HG03565 (cell line): ENCODE data around the gene ROCK2.

Experiments used
- ATAC-seq: cut with Tn5 transposase; IDR thresholded peaks from one replicate; pipeline ENCODE4 v1.9.1; 2021; ENCODE audit warnings: mild to moderate bottlenecking, moderate library complexity; ENCODE audit not compliant: unreplicated experiment

The ROCK2 gene

DNA sequence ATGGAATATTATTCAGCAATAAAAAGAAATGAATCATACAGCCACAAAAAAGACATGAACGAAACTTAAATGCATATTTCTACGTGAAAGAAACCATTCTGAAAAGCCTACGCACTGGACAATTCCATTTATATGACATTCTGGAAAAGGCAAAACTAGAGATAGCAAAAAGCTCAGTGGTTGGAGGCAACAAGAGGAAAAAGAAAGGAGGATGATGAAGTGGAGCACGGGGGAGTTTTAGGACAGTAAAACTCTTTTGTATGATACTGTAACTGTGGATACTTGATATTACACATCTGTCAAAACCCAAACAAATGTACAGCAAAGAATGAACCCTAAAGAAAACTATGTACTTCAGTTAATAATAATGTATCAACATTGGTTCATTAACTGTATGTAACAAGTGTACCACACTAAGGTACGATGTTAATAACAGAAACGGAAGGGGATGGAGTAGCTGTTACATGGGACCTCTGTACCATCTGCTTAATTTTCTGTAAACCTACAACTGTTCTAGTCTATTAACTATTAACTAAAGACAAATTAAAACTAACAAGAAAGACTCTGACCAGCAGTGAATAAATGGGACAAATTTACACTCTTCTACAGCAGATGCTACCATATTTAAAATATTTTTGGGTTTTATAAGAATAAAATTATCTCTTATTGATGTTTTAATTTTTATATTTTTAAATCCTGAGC is 31.5 kb downstream of the ROCK2 start:
- ATAC-seq, result no peak

DNA sequence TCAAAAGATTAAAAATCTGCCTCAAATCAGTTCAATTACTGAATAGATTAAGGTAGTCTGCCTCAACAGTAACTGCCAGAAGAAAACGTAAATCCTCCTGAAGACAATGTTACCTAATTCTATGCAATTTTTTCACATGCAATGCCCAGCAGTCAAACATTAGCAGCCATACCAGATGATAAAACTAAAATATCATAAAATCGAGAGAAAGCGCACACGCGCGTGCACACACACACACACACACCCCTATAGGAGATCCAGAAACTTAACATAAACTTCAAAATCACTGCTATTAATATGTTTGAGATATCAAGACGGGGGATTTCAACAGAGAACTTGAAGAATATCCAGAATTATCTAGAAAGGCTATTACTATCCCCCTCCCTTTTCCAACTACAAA is 32.9 kb downstream of the ROCK2 start:
- no peak for ATAC-seq

DNA sequence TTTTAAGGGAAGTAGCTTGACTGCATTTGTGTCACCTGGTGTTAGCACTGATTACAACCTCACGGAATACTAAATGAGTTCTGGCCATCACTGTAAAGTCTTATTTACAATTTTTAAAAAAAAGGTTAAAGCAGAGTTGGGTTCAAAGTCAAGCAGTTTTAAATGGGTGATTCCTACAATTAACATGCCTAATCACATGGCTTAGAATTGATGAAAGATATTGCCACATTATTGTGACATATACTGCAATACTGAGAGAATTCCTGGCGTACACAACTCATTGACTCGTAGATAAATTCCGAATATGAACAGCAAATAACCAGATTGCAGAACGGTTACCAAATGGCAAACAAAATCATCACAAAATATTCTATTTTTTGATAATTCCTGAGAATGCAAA is 34.2 kb downstream of the ROCK2 start:
- no peak for ATAC-seq

DNA sequence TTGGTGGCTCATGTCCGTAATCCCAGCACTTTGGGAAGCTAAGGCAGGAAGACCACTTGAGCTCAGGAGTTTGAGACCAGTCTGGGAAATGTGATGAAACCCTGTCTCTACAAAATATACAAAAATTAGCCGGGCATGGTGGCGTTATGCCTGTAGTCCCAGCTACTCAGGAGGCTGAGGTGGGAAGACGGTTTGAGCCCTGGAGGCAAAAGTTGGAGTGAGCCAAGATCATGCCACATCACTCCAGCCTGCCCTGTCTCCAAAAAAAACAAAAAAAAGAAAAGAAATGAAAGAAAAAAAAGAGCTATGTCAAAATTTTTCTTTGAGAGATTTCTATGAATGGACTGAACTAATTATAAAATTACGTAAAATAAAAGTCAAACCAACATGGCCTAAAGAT is 34.7 kb downstream of the ROCK2 start:
- ATAC-seq, result no peak

DNA sequence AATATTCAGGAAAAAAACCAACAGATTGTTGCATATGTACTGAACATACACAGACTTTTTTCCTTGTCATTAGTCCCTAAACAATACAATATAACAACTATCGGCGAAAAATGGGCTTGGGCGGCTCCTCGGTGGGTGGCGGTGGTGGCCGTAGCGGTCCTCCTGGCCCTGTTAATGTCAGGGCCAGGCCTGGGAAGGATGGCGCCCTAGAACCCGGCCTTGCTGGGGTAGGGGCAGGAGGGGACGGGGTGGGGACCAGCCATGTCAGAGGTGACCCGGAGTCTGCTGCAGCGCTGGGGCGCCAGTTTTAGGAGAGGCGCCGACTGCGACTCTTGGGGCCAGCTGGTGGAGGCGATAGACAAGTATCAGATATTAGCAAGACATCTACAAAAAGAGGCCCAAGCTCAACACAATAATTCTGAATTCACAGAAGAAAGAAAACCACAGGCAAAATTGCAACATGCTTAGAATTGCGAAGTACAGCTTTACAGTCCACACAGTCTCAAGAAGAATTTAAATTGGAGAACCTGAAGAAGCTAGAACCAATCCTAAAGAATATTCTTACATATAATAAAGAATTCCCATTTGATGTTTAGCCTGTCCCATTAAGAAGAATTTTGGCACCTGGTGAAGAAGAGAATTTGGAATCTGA is 36.5 kb downstream of the ROCK2 start:
- ATAC-seq, result no peak

DNA sequence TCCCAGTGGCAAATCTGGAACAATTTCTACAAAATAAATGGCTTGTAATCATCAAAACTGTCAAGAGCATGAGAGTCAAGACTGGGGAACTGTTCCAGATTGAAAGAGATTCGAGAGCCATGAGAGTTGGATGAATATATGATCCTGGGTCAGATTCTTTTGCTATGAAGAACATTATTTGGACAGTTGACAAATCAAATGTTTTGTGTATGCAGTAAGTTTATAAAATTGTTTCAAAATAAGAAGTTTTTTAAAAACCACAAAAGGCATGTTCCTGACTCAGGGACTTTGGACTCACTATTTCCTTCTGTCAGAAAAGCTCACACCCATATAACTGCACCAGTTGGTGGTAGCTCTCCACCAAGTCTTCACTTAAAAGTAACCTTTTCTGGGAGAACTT is 38.5 kb downstream of the ROCK2 start:
- no peak for ATAC-seq

DNA sequence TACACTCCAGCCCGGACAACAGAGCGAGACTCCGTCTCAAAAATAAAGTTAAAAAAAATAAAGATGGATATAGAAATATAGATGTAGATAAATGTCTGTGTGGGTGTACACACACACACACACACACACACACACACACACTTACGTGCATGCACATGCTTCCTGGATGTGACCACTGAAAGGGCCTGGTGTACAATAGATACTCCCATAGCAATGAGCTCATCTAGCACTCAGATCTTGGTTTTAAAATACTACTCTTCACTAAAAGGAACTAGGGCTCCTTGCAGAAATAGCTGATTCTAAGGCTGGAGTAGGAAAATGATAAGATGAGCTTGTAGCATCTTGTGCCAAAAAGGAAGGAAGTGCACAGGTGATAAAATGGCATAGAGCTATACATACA is 39.1 kb downstream of the ROCK2 start:
- no peak for ATAC-seq

DNA sequence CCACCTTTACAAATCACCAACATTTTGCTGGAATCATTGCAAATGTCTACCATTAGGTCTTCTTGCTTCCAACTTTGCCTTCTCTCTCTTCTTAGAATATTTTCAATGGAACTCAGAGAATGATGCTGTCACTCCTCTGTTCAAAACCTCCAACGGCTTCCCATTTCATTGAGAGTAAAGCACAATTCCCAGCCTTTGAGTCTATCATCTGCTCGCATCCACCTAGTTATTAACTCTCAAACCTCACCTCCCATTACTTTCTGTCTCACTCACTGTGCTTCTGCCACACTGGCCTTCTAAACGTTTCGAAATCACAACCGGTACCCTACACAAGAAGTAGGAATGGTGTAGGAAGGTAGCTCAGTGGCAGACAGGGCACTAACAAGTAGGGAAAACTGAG is 40.0 kb downstream of the ROCK2 start:
- ATAC-seq, result no peak

DNA sequence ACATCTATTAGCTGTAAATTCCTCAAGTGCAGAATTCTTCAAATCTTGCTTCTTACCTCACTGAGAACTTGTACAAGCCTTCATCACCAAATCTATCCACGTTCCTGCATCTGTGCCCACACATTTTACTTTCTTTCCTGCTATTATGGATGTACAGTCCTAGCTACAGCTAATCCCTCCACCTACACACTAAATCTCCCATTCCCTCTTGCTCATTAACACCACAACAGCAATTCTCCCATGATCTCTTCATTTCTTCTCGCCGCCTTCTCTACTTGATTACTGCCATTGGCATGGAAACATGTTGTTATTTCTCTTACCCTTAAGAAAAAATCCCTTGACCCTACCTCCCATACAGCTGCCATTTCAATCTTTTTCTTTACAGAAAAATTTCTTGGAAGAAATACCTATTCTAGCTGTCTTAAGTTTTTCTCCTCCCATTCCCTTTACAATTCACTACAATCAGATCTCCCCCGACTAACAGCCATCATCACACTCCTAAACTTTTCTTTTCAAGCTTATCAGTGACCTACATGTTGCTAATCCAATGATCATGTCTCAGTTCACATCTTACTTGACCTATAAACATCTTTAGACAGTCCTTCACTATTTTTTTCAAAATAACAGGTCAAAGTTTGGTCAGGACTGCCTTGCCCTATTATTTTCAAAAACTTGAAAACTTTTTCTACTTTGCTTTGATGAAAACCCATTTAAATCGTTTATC is 41.0 kb downstream of the ROCK2 start:
- no peak for ATAC-seq

DNA sequence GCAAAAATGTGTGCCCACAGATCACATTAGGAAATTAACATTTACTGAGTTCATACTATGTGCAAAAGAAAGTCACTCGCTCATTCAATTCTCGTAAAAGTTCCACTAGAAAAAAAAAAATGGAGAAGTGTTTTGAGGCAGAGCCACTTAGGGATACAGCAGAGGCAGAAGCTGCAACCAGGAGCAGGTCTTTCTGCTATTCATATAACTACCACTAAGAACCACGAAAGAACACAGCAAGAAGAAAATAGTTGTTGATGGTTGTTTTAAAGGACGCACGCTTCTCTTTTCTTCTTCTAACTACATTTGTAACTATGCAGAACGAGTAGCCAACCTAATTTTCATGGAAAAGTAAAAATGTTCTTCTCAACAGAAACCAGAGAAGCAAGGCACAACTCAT is 45.0 kb downstream of the ROCK2 start:
- ATAC-seq, result no peak

DNA sequence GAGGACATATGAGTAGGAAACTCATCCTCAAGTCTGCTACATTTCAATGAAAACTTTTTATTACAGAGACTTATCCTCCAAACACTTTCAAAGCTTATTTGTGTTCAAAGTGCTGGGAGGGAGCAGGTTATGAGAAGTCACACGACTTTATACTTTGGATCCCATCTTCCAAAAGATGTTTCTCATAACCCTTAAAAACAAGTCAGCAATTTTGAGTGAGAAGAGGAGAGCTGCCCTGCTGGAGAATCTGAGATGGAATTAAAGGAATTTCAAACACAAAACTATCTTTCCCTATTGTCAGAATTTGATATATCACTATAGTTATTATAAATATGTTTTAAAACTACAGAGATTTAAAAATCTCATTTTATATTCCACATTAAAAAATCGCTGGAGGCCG is 45.8 kb downstream of the ROCK2 start:
- no peak for ATAC-seq

DNA sequence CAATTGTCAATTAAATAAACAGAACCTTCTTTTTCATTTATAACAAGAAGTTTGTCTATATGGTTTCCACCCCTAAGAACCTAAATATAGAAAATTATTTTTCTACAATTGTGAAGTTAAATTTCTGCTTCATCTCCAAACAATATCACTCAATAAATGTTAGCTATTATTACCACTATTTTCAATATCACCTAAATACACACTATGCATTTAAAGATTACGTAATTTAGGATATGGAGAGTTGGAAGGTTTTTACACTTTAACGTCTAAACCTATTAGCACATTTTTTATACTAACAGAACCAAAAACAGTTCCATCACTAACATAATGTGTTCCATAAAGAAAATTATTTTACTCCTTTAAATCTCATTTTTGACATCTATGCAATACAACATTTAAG is 48.0 kb downstream of the ROCK2 start:
- no peak for ATAC-seq

DNA sequence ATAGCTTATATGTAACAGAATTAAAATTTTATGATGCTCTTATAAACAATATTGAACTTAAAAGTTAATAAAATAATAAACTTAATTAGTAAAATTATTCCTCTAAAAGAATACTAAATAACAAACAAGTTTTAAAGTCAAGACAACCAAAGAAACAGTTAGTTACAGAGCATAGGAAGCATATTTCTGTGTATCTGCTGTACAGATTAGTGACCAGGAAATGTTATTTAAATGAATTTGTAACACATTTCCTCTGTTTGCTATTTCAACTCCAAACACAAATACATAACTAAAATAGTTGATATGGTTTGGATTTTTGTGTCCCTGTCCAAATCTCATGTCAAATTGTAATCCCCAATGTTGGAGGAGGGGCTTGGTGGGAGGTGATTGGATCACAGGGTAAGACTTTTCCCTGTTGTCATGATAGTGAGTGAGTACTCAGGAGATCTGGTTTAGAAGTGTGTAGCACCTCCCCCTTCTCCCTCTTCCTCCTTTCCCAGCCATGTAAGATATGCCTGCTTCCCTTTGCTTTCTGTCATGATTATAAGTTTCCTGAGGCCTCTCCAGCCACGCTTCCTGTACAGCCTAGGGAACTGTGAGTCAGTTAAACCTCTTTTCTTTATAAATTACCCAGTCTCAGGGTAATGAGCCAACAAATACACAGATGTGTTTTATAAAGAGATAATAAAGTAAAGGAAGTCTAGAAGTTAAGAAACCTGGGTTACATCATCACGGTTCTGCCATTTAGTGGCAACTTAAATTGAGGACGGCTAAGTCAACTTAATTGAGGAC is 51.8 kb downstream of the ROCK2 start:
- ATAC-seq, result no peak

DNA sequence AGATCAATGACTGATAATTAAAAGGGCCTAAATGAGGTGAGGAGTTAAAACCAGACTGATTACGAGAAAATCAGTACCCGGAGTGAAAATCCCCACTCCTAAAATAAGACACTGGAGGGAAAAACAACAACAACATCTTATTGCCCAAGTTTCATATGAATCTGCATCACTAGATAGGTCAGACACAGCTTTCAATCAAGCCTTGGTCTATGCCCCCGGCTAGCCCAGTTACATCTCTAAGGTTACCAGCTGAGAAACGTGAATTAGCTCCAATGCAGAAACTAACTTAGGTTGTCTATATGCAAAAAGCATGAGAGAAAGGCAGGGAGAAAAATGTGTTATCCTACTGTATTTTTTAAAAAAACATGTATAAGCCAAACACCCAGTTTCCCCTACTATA is 53.7 kb downstream of the ROCK2 start:
- ATAC-seq, result no peak

DNA sequence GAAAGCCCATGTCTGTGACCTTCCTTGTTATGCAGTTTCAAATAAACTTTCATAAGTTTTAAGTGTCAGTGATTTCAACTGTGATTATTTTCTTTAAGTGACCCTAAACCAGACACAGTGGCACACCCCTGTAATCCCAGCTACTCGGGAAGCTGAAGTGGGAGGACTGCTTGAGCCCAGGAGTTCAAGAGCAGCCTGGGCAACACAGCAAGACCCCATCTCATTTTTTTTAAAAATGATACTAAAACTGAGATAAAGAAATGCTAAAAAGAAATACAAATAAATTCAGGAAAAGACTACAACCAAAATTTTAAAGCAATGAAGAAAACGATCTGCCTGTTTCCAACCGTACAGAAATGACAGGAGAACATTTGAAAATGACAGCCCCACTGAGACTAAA is 54.2 kb downstream of the ROCK2 start:
- ATAC-seq, result no peak

DNA sequence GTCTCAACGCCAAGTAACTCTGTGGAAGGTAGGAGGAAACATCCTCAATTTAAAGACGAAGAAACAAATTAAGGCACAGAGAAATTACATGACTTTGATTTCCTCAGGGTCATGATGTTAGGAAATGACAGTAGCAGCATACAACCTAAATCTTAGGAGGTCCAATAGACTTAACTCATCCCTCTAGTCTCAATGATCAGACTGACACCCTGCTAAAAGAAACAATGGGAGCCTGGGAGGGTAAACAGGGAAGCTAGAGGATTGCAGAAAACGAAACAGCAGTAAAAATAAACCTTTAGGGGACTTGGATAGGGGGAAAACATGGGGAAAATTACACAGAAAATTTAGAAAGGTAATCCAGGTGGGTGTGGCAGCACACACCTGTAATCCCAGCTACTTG is 56.0 kb downstream of the ROCK2 start:
- no peak for ATAC-seq

DNA sequence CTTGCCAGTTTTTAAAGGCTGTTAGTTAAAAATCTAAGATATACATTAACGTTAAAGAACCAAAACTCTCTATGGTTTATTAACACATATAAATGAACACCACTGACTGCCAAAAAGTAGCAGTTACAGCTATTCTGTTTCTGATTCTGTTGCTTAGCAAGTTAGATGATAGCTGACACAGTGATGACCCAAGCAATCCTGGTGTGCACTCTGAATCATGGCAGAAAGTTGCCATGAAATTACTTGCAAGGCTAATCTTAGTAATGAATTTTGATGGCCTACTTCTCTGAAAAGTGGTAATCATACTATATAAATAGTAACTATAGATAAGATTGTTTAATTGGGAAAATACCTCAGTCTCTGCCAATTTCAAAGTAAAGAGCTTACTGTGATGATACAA is 57.7 kb downstream of the ROCK2 start:
- no peak for ATAC-seq

DNA sequence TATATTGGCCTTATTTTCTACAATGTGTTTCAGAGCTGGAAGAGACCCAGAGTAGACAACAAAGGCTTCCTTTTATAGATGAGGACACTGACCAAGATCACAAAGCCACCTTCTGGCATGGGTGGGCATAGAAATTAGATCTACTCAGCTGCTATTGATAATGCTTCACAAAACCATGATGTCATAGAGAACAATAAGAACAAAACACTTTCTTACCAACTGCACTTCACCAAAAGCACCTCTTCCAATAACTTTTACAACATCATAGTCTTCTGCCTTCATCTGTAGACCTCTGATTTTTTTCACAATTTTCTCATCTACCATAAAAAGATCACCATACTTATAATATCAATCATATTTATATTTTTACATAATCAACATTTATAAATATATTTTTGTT is 58.1 kb downstream of the ROCK2 start:
- ATAC-seq, result no peak

DNA sequence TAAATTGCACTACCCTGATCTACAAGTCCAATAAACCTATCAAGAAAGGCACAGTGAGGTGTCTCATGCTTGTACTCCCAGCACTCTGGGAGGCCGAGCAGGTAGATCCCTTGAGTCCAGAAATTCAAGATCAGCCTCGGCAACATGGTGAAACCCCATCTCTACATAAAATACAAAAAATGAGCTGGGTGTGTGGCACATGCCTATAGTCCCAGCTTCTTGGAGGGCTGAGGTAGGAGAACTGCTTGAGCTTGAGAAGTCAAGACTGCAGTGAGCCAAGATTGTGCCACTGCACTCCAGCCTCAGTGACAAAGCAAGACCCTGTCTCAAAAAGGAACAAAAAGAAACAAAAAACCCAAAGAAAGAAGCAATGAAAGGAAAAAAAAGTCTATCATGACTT is 58.9 kb downstream of the ROCK2 start:
- ATAC-seq, result no peak

DNA sequence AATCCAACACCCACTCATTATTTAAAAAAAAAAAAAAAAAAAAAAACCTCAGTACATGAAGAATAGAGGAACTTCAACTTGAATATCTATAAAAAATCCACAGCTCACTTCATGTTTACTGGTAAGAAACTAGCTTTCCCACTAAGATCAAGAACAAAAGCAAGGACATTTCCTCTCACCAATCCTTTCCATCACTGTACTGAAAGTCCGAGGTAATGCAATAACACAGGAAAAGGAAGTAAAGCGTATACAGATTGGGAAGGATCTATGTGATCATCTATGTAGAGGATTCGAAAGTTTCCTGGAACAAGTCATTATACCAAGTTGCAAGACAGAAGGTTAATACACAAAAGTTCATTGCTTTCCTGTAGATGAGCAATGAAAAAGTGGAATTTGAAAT is 63.2 kb downstream of the ROCK2 start:
- ATAC-seq, result no peak

DNA sequence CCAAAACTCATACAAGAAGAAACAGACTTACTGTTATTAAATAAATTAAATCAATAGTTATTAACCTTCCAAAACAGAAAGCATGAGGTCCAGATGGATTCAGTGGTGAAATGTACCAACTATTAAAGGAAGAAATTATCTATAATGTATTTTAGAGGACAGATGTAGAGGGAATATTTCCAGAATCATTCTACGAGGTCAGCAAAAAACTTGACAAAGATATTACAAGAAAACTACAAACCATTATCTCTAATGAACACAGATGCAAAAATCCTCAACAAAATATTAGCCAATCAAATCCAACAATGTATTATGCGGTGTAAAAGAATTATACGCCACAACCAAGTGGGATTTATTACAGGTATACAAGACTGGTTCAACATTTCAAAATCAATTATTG is 63.7 kb downstream of the ROCK2 start:
- ATAC-seq, result no peak

DNA sequence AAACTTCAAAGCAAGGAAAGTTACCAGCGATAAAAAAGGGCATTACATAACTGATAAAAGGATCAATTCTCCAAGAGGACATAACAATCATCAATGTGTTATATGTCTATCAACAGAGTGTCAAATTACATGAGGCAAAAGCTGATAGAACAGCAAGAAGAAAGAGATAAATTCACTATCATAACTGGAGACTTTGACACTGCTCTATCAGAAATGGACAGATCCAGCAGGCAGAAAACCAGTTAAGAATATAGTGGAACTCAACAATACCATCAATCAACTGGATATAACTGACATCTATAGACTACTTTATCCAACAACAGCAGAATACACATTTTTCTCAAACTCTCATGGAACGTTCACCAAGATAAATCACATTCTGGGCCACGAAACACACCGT is 65.0 kb downstream of the ROCK2 start:
- no peak for ATAC-seq
